AG04450 (cell line): Measurements from ENCODE around the gene ATP23. TPM values are rescaled to one million over a fixed set of nuclear protein-coding genes. Genes with fewer than 3 reads are reported as not detected.
A peak's percentile ranks its signal among the peaks of the same experiment; 100 is the strongest.

Source experiments
- CTCF ChIA-PET: fragments of 300-600, 350-600 bp; formaldehyde crosslinking; extraction: SDS; loops from one replicate; lab custom pipeline; 2022; ENCODE audit warnings: antibody characterized with exemption, inconsistent platforms; lab: Charles Lee
- POLR2A ChIA-PET: fragments of 350-600 bp; formaldehyde crosslinking; extraction: SDS; loops from one replicate; lab custom pipeline; 2021; ENCODE audit warnings: antibody characterized with exemption, inconsistent platforms; lab: Yijun Ruan, JAX
- DNase-seq: peaks from one replicate; pipeline ENCODE4 v3.0.0-alpha.2; 2011; ENCODE audit warnings: low read depth, low spot score
- H3K27ac ChIP-seq: one replicate; pipeline ENCODE4 v1.5.1; 2012; ENCODE audit warnings: low read depth, low read length, control low read depth
- H3K27me3 ChIP-seq: one replicate; pipeline ENCODE4 v1.6.0; 2012; ENCODE audit warnings: low read length; ENCODE audit not compliant: control insufficient read depth, insufficient read depth
- H3K4me3 ChIP-seq: 2 replicates; pipeline ENCODE4 v1.5.1; 2011; ENCODE audit warnings: mild to moderate bottlenecking, low read depth, low read length, control low read depth
- H3K9me3 ChIP-seq: 2 replicates; pipeline ENCODE4 v1.5.1; 2012; ENCODE audit warnings: low read length; ENCODE audit not compliant: control insufficient read depth, insufficient read depth
- CTCF ChIP-seq: IDR thresholded peaks from 2 replicates; pipeline ENCODE4 v1.5.1; 2011; ENCODE audit warnings: low read depth, low read length, control low read depth, inconsistent platforms
- polyA plus RNA-seq: library from polyadenylated mRNA; depleted of rRNA; stranded (reverse); fragments of >200 nt; gene quantifications from 2 replicates; pipeline ENCODE4 v1.2.3, GENCODE V29; 2011

Gene ATP23
- polyA plus RNA-seq, 1 experiment = 13.1 TPM

GRCh38 chr12:57993030-57993429, 51.7 kb downstream of the ATP23 start:
- no peak for DNase-seq
- Histone ChIP-seq H3K9me3 (peaks cover 16% of the 10 kb centered on the region), H3K27ac (no peak overlapping the region), H3K4me3 (no peak overlapping the region), H3K27me3 (peaks cover 3% of the 10 kb centered on the region)
- TF ChIP-seq CTCF = peak; percentile 41
- ChIA-PET POLR2A (interaction anchor here (0.5 kb wide), 1 partner anchor 295 kb away, joined by 4 read pairs; no protein-coding TSS in a partner anchor), CTCF (interaction anchor here (0.6 to 3.4 kb wide), 8 partner anchors 10 to 1171 kb away, joined by 3 to 12 read pairs (median 3); no protein-coding TSS in a partner anchor)

DNA sequence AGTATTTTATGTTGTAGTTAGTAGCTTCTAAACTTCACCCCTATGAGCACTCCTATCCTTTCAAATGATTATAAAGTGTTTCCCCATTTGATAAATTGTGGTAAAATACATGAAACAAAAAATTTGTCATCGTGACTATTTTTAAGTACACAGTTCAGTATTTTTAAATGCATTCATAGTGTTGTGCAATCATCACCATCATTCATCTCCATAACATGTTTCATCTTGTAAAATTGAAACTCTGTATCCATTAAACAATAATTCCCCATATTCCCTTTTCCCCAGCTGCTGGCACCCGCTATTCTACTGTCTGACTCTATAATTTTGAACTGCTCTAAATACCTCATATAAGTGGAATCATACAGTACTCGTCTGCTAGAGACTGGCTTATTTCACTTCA, 52.5 kb downstream of the ATP23 start:
- H3K27me3 ChIP-seq = no peaks in the 10 kb centered on the region
- H3K27ac ChIP-seq = no peak overlapping the region
- DNase-seq = no peak
- ChIA-PET POLR2A (no interaction called here), CTCF (interaction anchor here (0.9 to 3.4 kb wide), 3 partner anchors 11 to 1170 kb away, joined by 3 to 12 read pairs (median 3); no protein-coding TSS in a partner anchor)
- no peak for TF ChIP-seq CTCF
- peaks cover 23% of the 10 kb centered on the region for H3K9me3 ChIP-seq
- no peak overlapping the region for H3K4me3 ChIP-seq

DNA sequence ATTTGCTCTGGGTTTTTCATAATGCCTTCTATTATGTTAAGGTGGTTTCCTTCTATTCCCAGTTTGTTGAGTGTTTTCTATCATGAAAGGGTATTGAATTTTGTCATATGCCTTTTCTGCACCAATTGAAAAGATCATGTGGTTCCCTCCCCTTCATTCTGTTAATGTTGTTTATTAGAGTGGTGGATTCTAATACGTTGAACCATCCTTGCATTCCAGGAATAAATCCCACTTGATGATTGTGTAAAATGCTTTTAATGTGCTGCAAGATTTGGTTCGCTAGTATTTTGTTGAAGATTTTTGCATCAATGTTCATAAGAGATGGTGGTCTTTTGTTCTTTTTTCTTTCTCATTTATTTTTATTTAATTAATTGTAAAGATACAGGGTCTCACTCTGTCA, 55.2 kb downstream of the ATP23 start:
- Histone ChIP-seq H3K27me3 (no peaks in the 10 kb centered on the region), H3K4me3 (no peak overlapping the region), H3K9me3 (peaks cover 26% of the 10 kb centered on the region), H3K27ac (no peak overlapping the region)
- no peak for DNase-seq
- ChIA-PET CTCF (no interaction called here), POLR2A (no interaction called here)
- no peak for TF ChIP-seq CTCF

- H3K27ac ChIP-seq = no peak overlapping the region
- POLR2A ChIA-PET = no interaction called here
- H3K9me3 ChIP-seq = peaks cover 26% of the 10 kb centered on the region
- H3K27me3 ChIP-seq = no peaks in the 10 kb centered on the region
- DNase-seq = no peak
- CTCF ChIA-PET = no interaction called here
- no peak overlapping the region for H3K4me3 ChIP-seq
- TF ChIP-seq CTCF = no peak
These were observed 56.9 kb downstream of the ATP23 start for GRCh38 chr12:57998251-57998650.

DNA sequence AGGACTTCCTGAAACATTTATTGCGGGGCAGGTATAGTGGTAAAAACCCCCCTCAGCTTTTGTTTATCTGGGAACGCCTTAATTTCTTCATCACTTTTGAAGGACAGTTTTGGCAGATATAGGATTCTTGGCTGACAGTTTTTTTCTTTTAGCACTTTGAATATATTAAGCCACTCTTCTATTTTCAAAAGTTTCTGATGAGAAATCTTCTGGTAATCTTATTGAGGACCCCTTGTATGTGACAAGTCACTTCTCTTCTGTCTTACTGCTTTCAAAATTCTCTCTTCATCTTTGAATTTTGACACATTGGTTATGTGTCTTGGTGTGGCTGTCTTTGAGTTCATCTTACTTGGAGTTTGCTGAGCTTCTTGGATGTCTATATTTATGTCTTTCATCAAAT, 59.1 kb downstream of the ATP23 start:
- ChIA-PET CTCF (no interaction called here), POLR2A (no interaction called here)
- TF ChIP-seq CTCF = no peak
- no peak for DNase-seq
- peaks cover 24% of the 10 kb centered on the region for H3K9me3 ChIP-seq
- no peak overlapping the region for H3K4me3 ChIP-seq
- no peaks in the 10 kb centered on the region for H3K27me3 ChIP-seq
- no peak overlapping the region for H3K27ac ChIP-seq
